HCT116 (cell line): Measurements from ENCODE around the gene SPSB2. TPM values are rescaled to one million over a fixed set of nuclear protein-coding genes. Genes with fewer than 3 reads are reported as not detected.

Experiments used
- ATAC-seq: fragments of 200-7000 bp; cut with Tn5 transposase; 2 replicates; pipeline ENCODE4 v1.9.1; 2020; ENCODE audit warnings: mild to moderate bottlenecking, moderate library complexity
- BruUV-seq: library from RNA; stranded (reverse); fragments of 400-500 nt; replicated peaks from 2 replicates; lab custom pipeline; 2021; lab: Mats Ljungman, UMichigan
- CTCF ChIA-PET: fragments of 300-600 bp; sonication (Branson Sonifier 250); formaldehyde crosslinking; loops from one replicate; lab custom pipeline; 2021; ENCODE audit warnings: antibody characterized with exemption; lab: Charles Lee
- POLR2A ChIA-PET: fragments of 300-600, 350-600 bp; sonication (Branson Sonifier 250); formaldehyde crosslinking; loops from one replicate; lab custom pipeline; 2021; ENCODE audit warnings: antibody characterized with exemption; lab: Charles Lee
- RAD21 ChIA-PET, 2 experiments: fragments of 300-600 bp; sonication (Branson Sonifier 250); formaldehyde crosslinking; loops; one replicate each; lab custom pipeline; 2023; ENCODE audit warnings: low total read pairs in 2 of 2; ENCODE audit not compliant: uncharacterized antibody in 2 of 2, unreplicated experiment in 2 of 2, low non-redundant PET in 1 of 2; lab: Charles Lee
- DNase-seq: peaks from one replicate; pipeline ENCODE4 v3.0.0-alpha.2; 2010; ENCODE audit warnings: low read depth, low spot score
- H2AFZ ChIP-seq: fragments of 200-600 bp; shearing (Covaris generic), sonication (generic); 2 replicates; pipeline ENCODE4 v1.6.1; 2017; ENCODE audit warnings: low read depth, mixed run types, mixed read lengths, antibody characterized with exemption, low read length; ENCODE audit not compliant: poor library complexity, severe bottlenecking
- H3K27ac ChIP-seq: 2 replicates; pipeline ENCODE4 v1.5.1; 2012; ENCODE audit warnings: low read depth, low read length
- H3K27me3 ChIP-seq: fragments of 200-600 bp; sonication (generic); 2 replicates; pipeline ENCODE4 v1.6.1; 2016; ENCODE audit warnings: mixed run types, low read length, mixed read lengths; ENCODE audit not compliant: insufficient read depth
- H3K36me3 ChIP-seq, 2 experiments: fragments of 200-500 bp in 1 of 2; fragments of 200-600 bp in 1 of 2; sonication (Bioruptor generic) in 1 of 2; sonication (generic) in 1 of 2; 2 replicates each; pipeline versions ENCODE4 v1.5.1 to v1.6.1; 2014 to 2016; ENCODE audit warnings: low read length in 2 of 2, inconsistent platforms in 1 of 2, mixed read lengths in 1 of 2, mixed run types in 1 of 2; ENCODE audit not compliant: insufficient read depth in 2 of 2, control insufficient read depth in 1 of 2
- H3K4me1 ChIP-seq, 2 experiments: fragments of 200-600 bp in 1 of 2; sonication (generic) in 1 of 2; 2 replicates each; pipeline versions ENCODE4 v1.5.1 to v1.6.1; 2012 to 2017; ENCODE audit warnings: low read length in 2 of 2, inconsistent platforms in 1 of 2, mild to moderate bottlenecking in 1 of 2, mixed read lengths in 1 of 2, mixed run types in 1 of 2, moderate library complexity in 1 of 2; ENCODE audit not compliant: insufficient read depth in 2 of 2, control insufficient read depth in 1 of 2
- H3K4me2 ChIP-seq: fragments of 200-600 bp; sonication (generic); 2 replicates; pipeline ENCODE4 v1.6.1; 2017; ENCODE audit warnings: mixed run types, low read length, mixed read lengths
- H3K4me3 ChIP-seq, 2 experiments: fragments of 200-600 bp in 1 of 2; sonication (generic) in 1 of 2; replicated peaks in 1 of 2; 2 replicates each; pipeline ENCODE4 v1.5.1; 2011 to 2016; ENCODE audit warnings: low read length in 2 of 2, control low read depth in 1 of 2, low read depth in 1 of 2, mild to moderate bottlenecking in 1 of 2, mixed read lengths in 1 of 2, mixed run types in 1 of 2
- H3K79me2 ChIP-seq: fragments of 200-600 bp; sonication (generic); 2 replicates; pipeline ENCODE4 v1.6.1; 2017; ENCODE audit warnings: mild to moderate bottlenecking, mixed run types, low read length, moderate library complexity, mixed read lengths; ENCODE audit not compliant: insufficient read depth
- H3K9ac ChIP-seq: fragments of 200-600 bp; sonication (generic); 2 replicates; pipeline ENCODE4 v1.6.1; 2016; ENCODE audit warnings: low read length, mixed read lengths
- H3K9me2 ChIP-seq: fragments of 200-600 bp; sonication (generic), shearing (Covaris generic); 2 replicates; pipeline ENCODE4 v1.6.1; 2017; ENCODE audit warnings: mixed run types, mild to moderate bottlenecking, moderate library complexity; ENCODE audit not compliant: insufficient read depth
- H3K9me3 ChIP-seq, 2 experiments: fragments of 200-500 bp in 1 of 2; fragments of 200-600 bp in 1 of 2; sonication (Bioruptor generic) in 1 of 2; sonication (generic) in 1 of 2; 2 replicates each; pipeline ENCODE4 v1.6.1; 2014 to 2017; ENCODE audit warnings: low read length in 2 of 2, mixed read lengths in 2 of 2, inconsistent platforms in 1 of 2, low read depth in 1 of 2, mild to moderate bottlenecking in 1 of 2, mixed run types in 1 of 2, moderate library complexity in 1 of 2; ENCODE audit not compliant: control insufficient read depth in 1 of 2, insufficient read depth in 1 of 2
- H4K20me1 ChIP-seq: fragments of 200-600 bp; sonication (generic), shearing (Covaris generic); 2 replicates; pipeline ENCODE4 v1.6.1; 2017; ENCODE audit warnings: mixed run types, mild to moderate bottlenecking, moderate library complexity; ENCODE audit not compliant: insufficient read depth
- CEBPB ChIP-seq: IDR thresholded peaks from 2 replicates; pipeline ENCODE4 v1.6.1; 2012; ENCODE audit warnings: low read depth
- CTCF ChIP-seq, 3 experiments: fragments of 200-600 bp in 1 of 3; sonication (generic) in 1 of 3; IDR thresholded peaks in 2 of 3; conservative IDR thresholded peaks in 1 of 3; 2 replicates each; pipeline ENCODE4 v1.5.1; 2012 to 2017; ENCODE audit warnings: low read depth in 2 of 3, low read length in 2 of 3, antibody characterized with exemption in 1 of 3, borderline replicate concordance in 1 of 3, control low read depth in 1 of 3, mild to moderate bottlenecking in 1 of 3, mixed read lengths in 1 of 3, mixed run types in 1 of 3, moderate library complexity in 1 of 3; ENCODE audit not compliant: insufficient read depth in 1 of 3
- ELF1 ChIP-seq: IDR thresholded peaks from 2 replicates; pipeline ENCODE4 v1.6.1; 2012; ENCODE audit warnings: low read depth, borderline replicate concordance
- POLR2AphosphoS5 ChIP-seq: IDR thresholded peaks from 2 replicates; pipeline ENCODE4 v1.6.1; 2011; ENCODE audit warnings: mild to moderate bottlenecking, low read depth, low read length, moderate library complexity
- ZBTB33 ChIP-seq: IDR thresholded peaks from 2 replicates; pipeline ENCODE4 v1.6.1; 2011; ENCODE audit warnings: mild to moderate bottlenecking, low read length, moderate library complexity; ENCODE audit not compliant: insufficient replicate concordance; ENCODE audit errors: extremely low read depth
- intact Hi-C: fragments of 100-400 bp; cut with micrococcal nuclease; formaldehyde crosslinking; loops from 2 replicates; pipeline ENCODE4 v1.10.0; 2022
- total RNA-seq: library from RNA; stranded (reverse); gene quantifications from one replicate; pipeline ENCODE4 v1.2.1, GENCODE V29; 2021; ENCODE audit not compliant: unreplicated experiment

Gene SPSB2
- total RNA-seq, 1 experiment from 2014 or later: 10.0 TPM

- Histone ChIP-seq H3K36me3 (peaks cover 12 to 36% of the 10 kb centered on the region in 2 experiments; a peak in 3 of 4 replicates), H3K27ac (peak overlapping the region; percentile 96), H3K9me2 (no peaks in the 10 kb centered on the region), H3K9me3 (no peaks in the 10 kb centered on the region), H3K79me2 (peaks cover 57% of the 10 kb centered on the region), H4K20me1 (peaks cover 12% of the 10 kb centered on the region; the same call in 1 of the 2 replicates), H3K27me3 (no peaks in the 10 kb centered on the region), H3K4me1 (peaks cover 35 to 68% of the 10 kb centered on the region in 2 experiments), H2AFZ (no peak overlapping the region), H3K4me2 (peak overlapping the region; percentile 92), H3K9ac (peak overlapping the region; percentile 99), H3K4me3 (peak overlapping the region; percentile 97 to 99)
- ATAC-seq (no peak), DNase-seq (peak; percentile 64)
- CTCF ChIA-PET: interaction anchor here (0.6 to 2.9 kb wide), 21 partner anchors 8 to 243 kb away, joined by 3 to 26 read pairs (median 4); partner anchors contain the start of genes C12orf57, C1RL, CDCA3 and COPS7A
- POLR2A ChIA-PET: interaction anchor here (0.7 to 10.9 kb wide), 15 partner anchors 10 to 239 kb away, joined by 3 to 186 read pairs (median 5); partner anchors contain the start of genes C12orf57, CDCA3, MLF2 and P3H3
- intact Hi-C loops: loop anchor here (1.0 to 5.0 kb wide), 3 partner anchors 58 to 768 kb away; partner anchors contain the start of genes ATN1 and C12orf57
- RAD21 ChIA-PET: interaction anchor here in 1 of 2 experiments (1.3 kb wide), 1 partner anchor 77 kb away, joined by 4 read pairs; no protein-coding TSS in a partner anchor
- no TSS peak for BruUV-seq
- TF ChIP-seq CTCF (IDR thresholded peaks at IDR 0.05 in 2 of 3, conservative IDR thresholded peaks at IDR 0.05 in 1 of 3; ENCODE audit: borderline replicate concordance in 1 of 3, insufficient read depth in 1 of 3, low read depth in 2 of 3, low read length in 2 of 3): peak in 2 of 3 experiments; percentile 80 to 90; a peak in 4 of 6 replicates
- peak; percentile 33; the same call in 1 of the 2 replicates for TF ChIP-seq POLR2AphosphoS5
- no peak for TF ChIP-seq ZBTB33
- TF ChIP-seq ELF1: no peak
- no peak for TF ChIP-seq CEBPB
Observed at GRCh38 chr12:6869049-6870021, 3.8 kb downstream of the SPSB2 start.
